ENCODE results near the gene MARVELD1. TPM values are rescaled to one million over a fixed set of nuclear protein-coding genes. Genes with fewer than 3 reads are reported as not detected.

Gene MARVELD1
- total RNA-seq, 2 donors from 2014 or later = 44.3 to 47.9 TPM

DNA sequence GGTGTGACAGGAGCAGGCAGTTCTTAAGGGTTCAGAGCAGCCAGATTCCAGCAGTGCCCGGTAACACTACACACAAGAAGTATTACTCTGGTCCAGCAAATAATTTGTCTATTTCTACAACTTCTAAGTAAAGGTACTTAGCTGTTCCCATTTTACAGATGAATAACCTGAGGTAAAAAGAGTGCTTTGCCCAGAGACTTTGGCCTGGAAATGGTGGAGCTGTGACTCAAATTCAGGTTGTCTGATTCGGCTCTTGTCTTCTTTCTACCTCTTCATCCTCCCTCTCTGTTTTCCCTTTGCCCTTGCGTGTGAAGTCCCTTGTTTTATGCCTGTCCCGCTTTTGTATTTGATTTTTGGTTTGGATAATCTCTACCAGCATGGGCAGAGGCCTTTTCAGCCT lies 41.2 kb downstream of the MARVELD1 start:
- Histone ChIP-seq H3K27ac (ENCODE audit: low read depth, low read length) (no peak overlapping the region), H3K4me3 (ENCODE audit: low read length) (no peak overlapping the region), H3K27me3 (ENCODE audit: control insufficient read depth, insufficient read depth, low read length, poor library complexity, severe bottlenecking) (no peaks in the 10 kb centered on the region), H3K9me3 (ENCODE audit: control insufficient read depth, low read length) (no peaks in the 10 kb centered on the region), H3K4me1 (ENCODE audit: control insufficient read depth, insufficient read depth, low read length) (no peaks in the 10 kb centered on the region), H3K36me3 (ENCODE audit: control insufficient read depth, insufficient read depth, low read length) (peaks cover 67% of the 10 kb centered on the region), H3K9ac (ENCODE audit: extremely low read depth, low read length, poor library complexity, severe bottlenecking) (no peak overlapping the region)
- 78 to 100% methylated on average over 1 to 4 of the region's 4 CpGs for WGBS, 2 experiments (ENCODE audit: insufficient coverage in 1 of 2, insufficient read length in 1 of 2)
- Mint-ChIP-seq H3K4me3 (no peak overlapping the region), H3K9me3 (no peaks in the 10 kb centered on the region), H3K4me1 (peaks cover 13% of the 10 kb centered on the region), H3K27me3 (ENCODE audit: insufficient read depth) (no peaks in the 10 kb centered on the region), H3K27ac (no peak overlapping the region), H3K36me3 (ENCODE audit: low read depth) (peaks cover 69% of the 10 kb centered on the region)
- no peak for TF ChIP-seq CTCF (conservative IDR thresholded peaks at IDR 0.05)
- no peak for DNase-seq

DNA sequence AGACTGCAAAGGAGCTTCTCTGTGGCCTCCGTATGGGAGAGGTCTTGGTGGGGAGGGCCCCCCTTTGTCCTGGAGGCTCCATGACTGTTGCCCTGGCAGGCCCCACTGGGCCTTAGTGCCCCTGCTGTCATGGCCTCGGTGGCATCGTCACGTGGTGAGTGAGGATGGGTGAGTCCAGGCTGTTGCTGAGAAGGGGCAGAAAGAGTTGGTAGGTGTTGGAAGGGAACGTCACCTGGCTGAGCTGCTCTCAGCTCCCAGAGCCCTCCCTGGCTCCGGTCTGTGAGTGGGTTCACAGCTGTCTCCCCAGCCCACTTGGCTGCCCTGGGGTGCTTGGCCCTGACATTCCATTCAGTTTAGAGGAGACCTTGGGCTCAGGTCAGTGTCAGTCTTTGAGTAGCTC lies 42.2 kb downstream of the MARVELD1 start:
- Mint-ChIP-seq H3K9me3 (no peaks in the 10 kb centered on the region), H3K36me3 (ENCODE audit: low read depth) (peaks cover 65% of the 10 kb centered on the region), H3K27me3 (ENCODE audit: insufficient read depth) (no peaks in the 10 kb centered on the region), H3K4me1 (peaks cover 15% of the 10 kb centered on the region), H3K27ac (no peak overlapping the region), H3K4me3 (no peak overlapping the region)
- H3K27ac ChIP-seq (ENCODE audit: low read depth, low read length) = no peak overlapping the region
- no peak overlapping the region for H3K4me3 ChIP-seq (ENCODE audit: low read length)
- 95 to 100% methylated on average over 3 to 6 of the region's 6 CpGs for WGBS, 2 experiments (ENCODE audit: insufficient coverage in 1 of 2, insufficient read length in 1 of 2)
- no peak for DNase-seq
- no peak overlapping the region for H3K9ac ChIP-seq (ENCODE audit: extremely low read depth, low read length, poor library complexity, severe bottlenecking)
- no peak for TF ChIP-seq CTCF (conservative IDR thresholded peaks at IDR 0.05)
- no peaks in the 10 kb centered on the region for H3K9me3 ChIP-seq (ENCODE audit: control insufficient read depth, low read length)
- H3K36me3 ChIP-seq (ENCODE audit: control insufficient read depth, insufficient read depth, low read length) = peaks cover 67% of the 10 kb centered on the region
- peaks cover 4% of the 10 kb centered on the region for H3K4me1 ChIP-seq (ENCODE audit: control insufficient read depth, insufficient read depth, low read length)
- H3K27me3 ChIP-seq (ENCODE audit: control insufficient read depth, insufficient read depth, low read length, poor library complexity, severe bottlenecking) = no peaks in the 10 kb centered on the region

GRCh38 chr10:97757471-97757870 lies 43.9 kb downstream of the MARVELD1 start:
- no peak for DNase-seq
- Histone ChIP-seq H3K27me3 (ENCODE audit: control insufficient read depth, insufficient read depth, low read length, poor library complexity, severe bottlenecking) (no peaks in the 10 kb centered on the region), H3K4me3 (ENCODE audit: low read length) (no peak overlapping the region), H3K36me3 (ENCODE audit: control insufficient read depth, insufficient read depth, low read length) (peaks cover 65% of the 10 kb centered on the region), H3K27ac (ENCODE audit: low read depth, low read length) (no peak overlapping the region), H3K9me3 (ENCODE audit: control insufficient read depth, low read length) (no peaks in the 10 kb centered on the region), H3K9ac (ENCODE audit: extremely low read depth, low read length, poor library complexity, severe bottlenecking) (no peak overlapping the region), H3K4me1 (ENCODE audit: control insufficient read depth, insufficient read depth, low read length) (peaks cover 6% of the 10 kb centered on the region)
- Mint-ChIP-seq H3K4me3 (no peak overlapping the region), H3K9me3 (no peaks in the 10 kb centered on the region), H3K36me3 (ENCODE audit: low read depth) (peaks cover 65% of the 10 kb centered on the region), H3K27me3 (ENCODE audit: insufficient read depth) (no peaks in the 10 kb centered on the region), H3K27ac (no peak overlapping the region), H3K4me1 (peaks cover 26% of the 10 kb centered on the region)
- 89 to 95% methylated on average over 4 to 6 of the region's 6 CpGs for WGBS, 2 experiments (ENCODE audit: insufficient coverage in 1 of 2, insufficient read length in 1 of 2)
- TF ChIP-seq CTCF (conservative IDR thresholded peaks at IDR 0.05) = no peak

Data from endodermal cell (in vitro differentiated cells).